Neural crest cell (in vitro differentiated cells): ENCODE data around the gene NDUFA1. TPM values are rescaled to one million over a fixed set of nuclear protein-coding genes. Genes with fewer than 3 reads are reported as not detected.
"Not testable (repeated sequence)": the region's sequence is repeated elsewhere in the genome, so short reads cannot be mapped to it uniquely, and the experiment has no call there.

Experiments
- DNase-seq: peaks from one replicate; pipeline ENCODE4 v3.0.0; 2021; ENCODE audit warnings: low read depth, mixed read lengths, low spot score
- H3K27ac Mint-ChIP-seq: one replicate; pipeline ENCODE4 v1.8.0; 2021; ENCODE audit warnings: mild to moderate bottlenecking, mixed read lengths; ENCODE audit not compliant: unreplicated experiment
- H3K27me3 Mint-ChIP-seq: 2 replicates; pipeline ENCODE4 v1.8.0; 2021; ENCODE audit warnings: low read depth, mild to moderate bottlenecking, mixed read lengths
- H3K36me3 Mint-ChIP-seq: 2 replicates; pipeline ENCODE4 v1.8.0; 2021; ENCODE audit warnings: low read depth, mild to moderate bottlenecking, mixed read lengths
- H3K4me1 Mint-ChIP-seq: 2 replicates; pipeline ENCODE4 v1.8.0; 2021; ENCODE audit warnings: mixed read lengths
- H3K4me3 Mint-ChIP-seq: one replicate; pipeline ENCODE4 v1.8.0; 2021; ENCODE audit warnings: mild to moderate bottlenecking, mixed read lengths
- H3K9me3 Mint-ChIP-seq: 2 replicates; pipeline ENCODE4 v1.8.0; 2021; ENCODE audit warnings: mixed read lengths
- CTCF ChIP-seq: fragments of 200-600 bp; sonication (generic); conservative IDR thresholded peaks from 2 replicates; pipeline ENCODE4 v1.5.0; 2021; ENCODE audit warnings: antibody characterized with exemption, mild to moderate bottlenecking
- total RNA-seq: library from RNA; stranded (reverse); gene quantifications from 2 replicates; pipeline ENCODE4 v1.2.1, GENCODE V29; 2021

The NDUFA1 gene
- total RNA-seq, 1 donor from 2014 or later, result 62.0 TPM

DNA sequence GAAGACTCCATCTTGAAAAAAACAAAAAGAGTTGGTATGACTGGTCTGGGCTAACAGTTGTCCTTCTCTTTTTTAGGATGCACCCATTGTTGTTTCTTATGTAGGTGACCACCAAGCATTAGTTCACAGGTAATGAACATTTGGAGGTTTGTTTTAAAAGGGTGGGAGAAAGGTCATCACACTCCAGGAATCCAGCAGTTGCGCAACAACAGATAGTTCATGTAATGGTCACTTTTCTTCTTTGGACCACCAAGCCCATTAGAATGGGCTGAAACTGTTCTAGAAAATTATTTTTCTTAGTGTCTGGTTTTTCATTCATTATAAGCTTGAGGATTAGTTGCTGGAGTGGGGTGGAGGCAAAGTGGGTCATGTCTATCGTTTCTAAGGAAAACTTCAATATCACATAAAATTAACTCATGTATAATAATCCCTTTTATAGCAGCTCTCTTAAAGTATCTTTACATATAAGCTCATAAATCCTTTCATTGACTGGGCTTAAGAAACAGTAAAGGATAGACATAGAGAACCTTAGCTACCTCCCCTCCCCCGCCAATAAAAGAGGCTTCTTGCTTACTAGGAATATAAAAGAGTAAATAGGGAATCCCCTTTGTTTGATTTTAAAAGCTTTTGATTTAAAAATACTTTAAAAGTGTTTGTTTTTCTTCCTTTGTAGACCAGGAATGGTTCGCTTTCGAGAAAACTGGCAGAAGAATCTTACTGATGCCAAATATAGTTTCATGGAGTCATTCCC, 48.4 kb downstream of the NDUFA1 start:
- H3K36me3 Mint-ChIP-seq, result peaks cover under 1% of the 10 kb centered on the region
- no peak for TF ChIP-seq CTCF
- DNase-seq, result no peak
- no peak overlapping the region for H3K27ac Mint-ChIP-seq
- no peaks in the 10 kb centered on the region for H3K4me1 Mint-ChIP-seq
- no peaks in the 10 kb centered on the region for H3K27me3 Mint-ChIP-seq
- H3K9me3 Mint-ChIP-seq, result peaks cover 2% of the 10 kb centered on the region
- no peak overlapping the region for H3K4me3 Mint-ChIP-seq

DNA sequence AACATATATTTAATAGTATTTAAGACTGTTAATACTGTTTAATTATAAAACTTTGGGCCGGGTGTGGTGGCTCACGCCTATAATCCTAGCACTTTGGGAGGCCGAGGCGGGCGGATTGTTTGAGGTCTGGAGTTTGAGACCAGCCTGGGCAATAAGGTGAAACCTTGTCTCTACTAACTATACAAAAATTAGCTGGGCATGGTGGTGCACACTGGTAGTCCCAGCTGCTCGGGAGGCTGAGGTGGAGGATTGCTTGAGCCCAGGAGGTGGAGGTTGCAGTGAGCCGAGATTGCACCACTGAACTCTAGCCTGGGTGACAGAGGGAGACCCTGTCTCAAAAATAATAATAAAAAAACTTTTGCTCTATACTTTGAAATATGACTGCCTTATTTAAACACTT, 50.8 kb downstream of the NDUFA1 start:
- not testable (repeated sequence) for H3K36me3 Mint-ChIP-seq, H3K27me3 Mint-ChIP-seq, DNase-seq, H3K4me3 Mint-ChIP-seq, H3K4me1 Mint-ChIP-seq, H3K27ac Mint-ChIP-seq, H3K9me3 Mint-ChIP-seq

Other genes starting within 250 kb of the NDUFA1 start
- 39.4 and 44.2 TPM in 2 replicates for gene SEPTIN6, start 178.7 kb upstream of the NDUFA1 start, total RNA-seq
- 0.32 and 0.40 TPM in 2 replicates for gene SOWAHD, start 113.2 kb upstream of the NDUFA1 start, total RNA-seq
- gene RPL39, start 80.2 kb upstream of the NDUFA1 start, total RNA-seq, result 2,047 and 2,088 TPM in 2 replicates
- 20.1 and 22.5 TPM in 2 replicates for gene UPF3B, start 18.9 kb upstream of the NDUFA1 start, total RNA-seq
- 11.5 and 11.9 TPM in 2 replicates for gene RNF113A, start 99 bp upstream of the NDUFA1 start, total RNA-seq
- not detected in 2 replicates for gene AKAP14, start 24.1 kb downstream of the NDUFA1 start, total RNA-seq
- 8.6 and 9.6 TPM in 2 replicates for gene NKAP, start 71.9 kb downstream of the NDUFA1 start, total RNA-seq
- gene RHOXF2B, start 205.9 kb downstream of the NDUFA1 start, total RNA-seq, result not detected in 2 replicates
- 0.33 and 0.41 TPM in 2 replicates for gene RHOXF1, start 244.1 kb downstream of the NDUFA1 start, total RNA-seq